K562 (cell line): Measurements from ENCODE around the gene DHX57.

Experiments
- CHD1 ChIP-seq: fragments of 200-600 bp; sonication (generic); IDR thresholded peaks from one replicate; pipeline ENCODE4 v1.6.1; 2012; ENCODE audit warnings: mild to moderate bottlenecking, moderate library complexity, low read length, inconsistent platforms
- CREB1 ChIP-seq, 2 experiments: sonication (generic) in 1 of 2; formaldehyde crosslinking in 1 of 2; IDR thresholded peaks; 2 replicates each; pipeline versions ENCODE4 v1.6.1 to v1.8.0; 2012 to 2022; ENCODE audit warnings: inconsistent platforms in 1 of 2, mild to moderate bottlenecking in 1 of 2, missing genetic modification reagents in 1 of 2, moderate library complexity in 1 of 2
- CTCF ChIP-seq, 3 experiments: IDR thresholded peaks in 2 of 3; conservative IDR thresholded peaks in 1 of 3; 2 replicates each; pipeline ENCODE4 v1.5.1; 2011 to 2012; ENCODE audit warnings: low read length in 3 of 3, mild to moderate bottlenecking in 3 of 3, control low read depth in 2 of 3, improper control_type of control experiment in 1 of 3, inconsistent platforms in 1 of 3, low read depth in 1 of 3, mixed read lengths in 1 of 3, moderate library complexity in 1 of 3; ENCODE audit not compliant: insufficient read depth in 2 of 3
- EP300 ChIP-seq: IDR thresholded peaks from 2 replicates; pipeline ENCODE4 v1.6.1; 2012; ENCODE audit warnings: low read length, improper control_type of control experiment
- PHB2 ChIP-seq: fragments of 450-650 bp; IDR thresholded peaks from 2 replicates; pipeline ENCODE4 v1.6.1; 2017; ENCODE audit warnings: low read depth
- RFX1 ChIP-seq: fragments of 450-650 bp; IDR thresholded peaks from 2 replicates; pipeline ENCODE4 v1.6.1; 2016; ENCODE audit warnings: mild to moderate bottlenecking, moderate library complexity
- TF ChIP-seq, protein P1 (sequence below): fragments of 250-450 bp; sonication (Bioruptor Pico); IDR thresholded peaks from 2 replicates; pipeline ENCODE4 v1.5.0; 2022; ENCODE audit warnings: mild to moderate bottlenecking
- TF ChIP-seq, protein P2 (sequence below): fragments of 450-650 bp; IDR thresholded peaks from one replicate; pipeline ENCODE4 v1.6.1; 2018; ENCODE audit warnings: mild to moderate bottlenecking, moderate library complexity; ENCODE audit not compliant: partially characterized antibody

DNA sequence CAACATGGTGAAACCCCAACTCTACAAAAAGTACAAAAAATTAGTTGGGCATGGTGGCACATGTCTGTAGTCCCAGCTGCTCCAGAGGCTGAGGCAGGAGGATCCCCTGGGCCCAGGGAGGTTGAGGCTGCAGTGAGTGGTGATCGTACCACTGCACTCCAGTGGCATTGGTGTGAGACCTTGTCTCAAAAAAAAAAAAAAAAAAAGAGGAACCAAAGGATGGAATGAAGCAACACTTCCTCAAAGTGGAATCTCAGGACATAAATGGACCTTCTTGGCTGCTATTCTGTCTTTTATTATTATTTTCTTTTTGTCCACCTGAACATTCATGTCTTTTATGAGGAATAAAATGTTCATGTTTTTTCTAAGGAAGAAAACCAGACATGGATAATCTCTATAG is 84.0 kb downstream of the DHX57 start:
- TF ChIP-seq, protein P1, sequence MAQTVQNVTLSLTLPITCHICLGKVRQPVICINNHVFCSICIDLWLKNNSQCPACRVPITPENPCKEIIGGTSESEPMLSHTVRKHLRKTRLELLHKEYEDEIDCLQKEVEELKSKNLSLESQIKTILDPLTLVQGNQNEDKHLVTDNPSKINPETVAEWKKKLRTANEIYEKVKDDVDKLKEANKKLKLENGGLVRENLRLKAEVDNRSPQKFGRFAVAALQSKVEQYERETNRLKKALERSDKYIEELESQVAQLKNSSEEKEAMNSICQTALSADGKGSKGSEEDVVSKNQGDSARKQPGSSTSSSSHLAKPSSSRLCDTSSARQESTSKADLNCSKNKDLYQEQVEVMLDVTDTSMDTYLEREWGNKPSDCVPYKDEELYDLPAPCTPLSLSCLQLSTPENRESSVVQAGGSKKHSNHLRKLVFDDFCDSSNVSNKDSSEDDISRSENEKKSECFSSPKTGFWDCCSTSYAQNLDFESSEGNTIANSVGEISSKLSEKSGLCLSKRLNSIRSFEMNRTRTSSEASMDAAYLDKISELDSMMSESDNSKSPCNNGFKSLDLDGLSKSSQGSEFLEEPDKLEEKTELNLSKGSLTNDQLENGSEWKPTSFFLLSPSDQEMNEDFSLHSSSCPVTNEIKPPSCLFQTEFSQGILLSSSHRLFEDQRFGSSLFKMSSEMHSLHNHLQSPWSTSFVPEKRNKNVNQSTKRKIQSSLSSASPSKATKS (CRISPR knock-in tag): no peak
- TF ChIP-seq PHB2 (no peak), CHD1 (no peak), EP300 (no peak), RFX1 (no peak), CTCF (IDR thresholded peaks at IDR 0.05 in 2 of 3, conservative IDR thresholded peaks at IDR 0.05 in 1 of 3; ENCODE audit: insufficient read depth in 2 of 3, low read depth in 1 of 3, low read length in 3 of 3) (no peak), CREB1 (IDR thresholded peaks at IDR 0.05) (no peak), CREB1 (CRISPR knock-in tag; IDR thresholded peaks at IDR 0.05) (no peak)
- TF ChIP-seq, protein P2, sequence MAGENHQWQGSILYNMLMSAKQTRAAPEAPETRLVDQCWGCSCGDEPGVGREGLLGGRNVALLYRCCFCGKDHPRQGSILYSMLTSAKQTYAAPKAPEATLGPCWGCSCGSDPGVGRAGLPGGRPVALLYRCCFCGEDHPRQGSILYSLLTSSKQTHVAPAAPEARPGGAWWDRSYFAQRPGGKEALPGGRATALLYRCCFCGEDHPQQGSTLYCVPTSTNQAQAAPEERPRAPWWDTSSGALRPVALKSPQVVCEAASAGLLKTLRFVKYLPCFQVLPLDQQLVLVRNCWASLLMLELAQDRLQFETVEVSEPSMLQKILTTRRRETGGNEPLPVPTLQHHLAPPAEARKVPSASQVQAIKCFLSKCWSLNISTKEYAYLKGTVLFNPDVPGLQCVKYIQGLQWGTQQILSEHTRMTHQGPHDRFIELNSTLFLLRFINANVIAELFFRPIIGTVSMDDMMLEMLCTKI: no peak
